PC-3 (cell line): ENCODE measurements around the gene SENP1. TPM values are rescaled to one million over a fixed set of nuclear protein-coding genes. Genes with fewer than 3 reads are reported as not detected.
"Not testable (repeated sequence)": the region's sequence is repeated elsewhere in the genome, so short reads cannot be mapped to it uniquely, and the experiment has no call there.

Experiments
- ATAC-seq: fragments of 200-7000 bp; cut with Tn5 transposase; 2 replicates; pipeline ENCODE4 v1.9.1; 2020; ENCODE audit warnings: mild to moderate bottlenecking, moderate library complexity
- BruUV-seq: library from RNA; stranded (reverse); fragments of 400-500 nt; replicated peaks from 2 replicates; lab custom pipeline; 2021; lab: Mats Ljungman, UMichigan
- CTCF ChIA-PET: fragments of 300-600 bp; sonication (Branson Sonifier 250); formaldehyde crosslinking; loops from one replicate; lab custom pipeline; 2022; ENCODE audit warnings: antibody characterized with exemption; lab: Charles Lee
- POLR2A ChIA-PET: fragments of 300-600 bp; sonication (Branson Sonifier 250); formaldehyde crosslinking; loops from one replicate; lab custom pipeline; 2022; ENCODE audit warnings: antibody characterized with exemption; ENCODE audit not compliant: unreplicated experiment; lab: Charles Lee
- DNase-seq: peaks from one replicate; pipeline ENCODE4 v3.0.0-alpha.2; 2015
- H2AFZ ChIP-seq: fragments of 300-600 bp; sonication (generic); 2 replicates; pipeline ENCODE4 v1.6.0; 2016; ENCODE audit warnings: antibody characterized with exemption, low read length
- H3F3A ChIP-seq: fragments of 300-600 bp; sonication (generic); one replicate; pipeline ENCODE4 v1.6.0; 2017; ENCODE audit warnings: antibody characterized with exemption, low read length, control low read depth, mild to moderate bottlenecking; ENCODE audit not compliant: unreplicated experiment
- H3K27ac ChIP-seq: fragments of 300-600 bp; sonication (generic); 2 replicates; pipeline ENCODE4 v1.5.1; 2016; ENCODE audit warnings: mild to moderate bottlenecking, low read length
- H3K27me3 ChIP-seq: fragments of 300-600 bp; sonication (generic); 2 replicates; pipeline ENCODE4 v1.6.1; 2016; ENCODE audit warnings: low read length, mixed read lengths
- H3K36me3 ChIP-seq: fragments of 300-600 bp; sonication (generic); 2 replicates; pipeline ENCODE4 v1.6.1; 2016; ENCODE audit warnings: low read depth, mixed run types, low read length, mixed read lengths
- H3K4me1 ChIP-seq: fragments of 300-600 bp; sonication (generic); 2 replicates; pipeline ENCODE4 v1.5.1; 2016; ENCODE audit warnings: low read length; ENCODE audit not compliant: insufficient read depth
- H3K4me2 ChIP-seq: fragments of 300-600 bp; sonication (generic); 2 replicates; pipeline ENCODE4 v1.6.0; 2016; ENCODE audit warnings: low read length
- H3K4me3 ChIP-seq: fragments of 300-600 bp; sonication (generic); 2 replicates; pipeline ENCODE4 v1.5.1; 2016; ENCODE audit warnings: mild to moderate bottlenecking, low read length, mixed read lengths
- H3K79me2 ChIP-seq: fragments of 300-600 bp; sonication (generic); 2 replicates; pipeline ENCODE4 v1.6.1; 2017; ENCODE audit warnings: low read length, mixed read lengths
- H3K9ac ChIP-seq: fragments of 300-600 bp; sonication (generic); 2 replicates; pipeline ENCODE4 v1.6.0; 2016; ENCODE audit warnings: mild to moderate bottlenecking, low read length
- H3K9me2 ChIP-seq: fragments of 300-600 bp; sonication (generic); replicated peaks from 2 replicates; pipeline ENCODE4 v1.6.1; 2016; ENCODE audit warnings: mixed run types, low read length, mixed read lengths
- H3K9me3 ChIP-seq: fragments of 300-600 bp; sonication (generic); 2 replicates; pipeline ENCODE4 v1.6.1; 2016; ENCODE audit warnings: low read length, mixed read lengths
- H4K20me1 ChIP-seq: fragments of 300-600 bp; sonication (generic); 2 replicates; pipeline ENCODE4 v1.6.1; 2016; ENCODE audit warnings: low read length, mixed read lengths
- EZH2 ChIP-seq: fragments of 300-600 bp; sonication (generic); IDR thresholded peaks from one replicate; pipeline ENCODE4 v1.6.1; 2017; ENCODE audit warnings: antibody characterized with exemption, mild to moderate bottlenecking, low read length; ENCODE audit not compliant: unreplicated experiment
- EZH2phosphoT487 ChIP-seq: fragments of 300-600 bp; sonication (generic); IDR thresholded peaks from 2 replicates; pipeline ENCODE4 v1.6.1; 2018; ENCODE audit warnings: mild to moderate bottlenecking, antibody characterized with exemption, low read length, borderline replicate concordance
- intact Hi-C: fragments of 100-400 bp; cut with micrococcal nuclease; formaldehyde crosslinking; loops from 2 replicates; pipeline ENCODE4 v1.9.0; 2023
- total RNA-seq: library from RNA; depleted of rRNA; stranded (reverse); fragments of >200 nt; gene quantifications from 2 replicates; pipeline ENCODE4 v1.2.3, GENCODE V29; 2014
- TF ChIP-seq, protein P1 (sequence below): fragments of 300-600 bp; sonication (generic); conservative IDR thresholded peaks from 2 replicates; pipeline ENCODE4 v1.5.1; 2017; ENCODE audit warnings: antibody characterized with exemption, low read depth, mild to moderate bottlenecking, low read length

Gene SENP1
- total RNA-seq, 1 experiment from 2014 or later = 20.9 TPM

- Histone ChIP-seq H3K79me2 (peaks cover 13% of the 10 kb centered on the region), H3K27ac (no peak overlapping the region), H4K20me1 (no peaks in the 10 kb centered on the region), H3K9ac (no peak overlapping the region), H3K9me3 (no peaks in the 10 kb centered on the region), H3K9me2 (no peaks in the 10 kb centered on the region), H3F3A (no peaks in the 10 kb centered on the region), H2AFZ (no peak overlapping the region), H3K4me2 (no peak overlapping the region), H3K4me1 (no peaks in the 10 kb centered on the region), H3K36me3 (peaks cover 21% of the 10 kb centered on the region; the same call in 1 of the 2 replicates), H3K4me3 (no peak overlapping the region), H3K27me3 (no peaks in the 10 kb centered on the region)
- intact Hi-C loops = no loop called here
- no peak for DNase-seq
- CTCF ChIA-PET = no interaction called here
- no TSS peak for BruUV-seq
- TF ChIP-seq EZH2 (no peak), EZH2phosphoT487 (no peak)
- TF ChIP-seq, protein P1, sequence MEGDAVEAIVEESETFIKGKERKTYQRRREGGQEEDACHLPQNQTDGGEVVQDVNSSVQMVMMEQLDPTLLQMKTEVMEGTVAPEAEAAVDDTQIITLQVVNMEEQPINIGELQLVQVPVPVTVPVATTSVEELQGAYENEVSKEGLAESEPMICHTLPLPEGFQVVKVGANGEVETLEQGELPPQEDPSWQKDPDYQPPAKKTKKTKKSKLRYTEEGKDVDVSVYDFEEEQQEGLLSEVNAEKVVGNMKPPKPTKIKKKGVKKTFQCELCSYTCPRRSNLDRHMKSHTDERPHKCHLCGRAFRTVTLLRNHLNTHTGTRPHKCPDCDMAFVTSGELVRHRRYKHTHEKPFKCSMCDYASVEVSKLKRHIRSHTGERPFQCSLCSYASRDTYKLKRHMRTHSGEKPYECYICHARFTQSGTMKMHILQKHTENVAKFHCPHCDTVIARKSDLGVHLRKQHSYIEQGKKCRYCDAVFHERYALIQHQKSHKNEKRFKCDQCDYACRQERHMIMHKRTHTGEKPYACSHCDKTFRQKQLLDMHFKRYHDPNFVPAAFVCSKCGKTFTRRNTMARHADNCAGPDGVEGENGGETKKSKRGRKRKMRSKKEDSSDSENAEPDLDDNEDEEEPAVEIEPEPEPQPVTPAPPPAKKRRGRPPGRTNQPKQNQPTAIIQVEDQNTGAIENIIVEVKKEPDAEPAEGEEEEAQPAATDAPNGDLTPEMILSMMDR = no peak
- ATAC-seq = no peak
- POLR2A ChIA-PET = no interaction called here
Observed at GRCh38 chr12:48125985-48126384, 20.1 kb upstream of the SENP1 start.

- DNase-seq, POLR2A ChIA-PET, H3K9ac ChIP-seq, ATAC-seq, H3K4me3 ChIP-seq, H3K9me2 ChIP-seq, H2AFZ ChIP-seq, H3K4me2 ChIP-seq, CTCF ChIA-PET, H3K27ac ChIP-seq, H4K20me1 ChIP-seq, H3K27me3 ChIP-seq, H3K4me1 ChIP-seq, BruUV-seq, H3F3A ChIP-seq, H3K9me3 ChIP-seq, intact Hi-C loops: not testable (repeated sequence)
- Histone ChIP-seq H3K79me2 (peaks cover 17% of the 10 kb centered on the region), H3K36me3 (peaks cover 18% of the 10 kb centered on the region; the same call in 1 of the 2 replicates)
Observed at GRCh38 chr12:48125542-48125941, 19.7 kb upstream of the SENP1 start.

- no peak for ATAC-seq
- no peaks in the 10 kb centered on the region for H4K20me1 ChIP-seq
- ChIA-PET POLR2A (no interaction called here), CTCF (no interaction called here)
- no peaks in the 10 kb centered on the region for H3F3A ChIP-seq
- no peaks in the 10 kb centered on the region for H3K9me2 ChIP-seq
- peaks cover 28% of the 10 kb centered on the region for H3K79me2 ChIP-seq
- H3K4me2 ChIP-seq = no peak overlapping the region
- H3K27ac ChIP-seq = no peak overlapping the region
- no peak for DNase-seq
- H3K27me3 ChIP-seq = no peaks in the 10 kb centered on the region
- intact Hi-C loops = no loop called here
- H3K36me3 ChIP-seq = peaks cover 10% of the 10 kb centered on the region; the same call in 1 of the 2 replicates
- no peak for TF ChIP-seq EZH2
- TF ChIP-seq EZH2phosphoT487 = no peak
- TF ChIP-seq, protein P1 = no peak
- peaks cover 14% of the 10 kb centered on the region for H3K4me1 ChIP-seq
- H3K9ac ChIP-seq = no peak overlapping the region
- H3K9me3 ChIP-seq = no peaks in the 10 kb centered on the region
- no TSS peak for BruUV-seq
- H3K4me3 ChIP-seq = no peak overlapping the region
- no peak overlapping the region for H2AFZ ChIP-seq
Observed at GRCh38 chr12:48123169-48123568, 17.3 kb upstream of the SENP1 start.
